NOMO-1 (cell line): ENCODE data around the gene XYLT1.
A peak's percentile ranks its signal among the peaks of the same experiment; 100 is the strongest.
"Not testable (repeated sequence)": the region's sequence is repeated elsewhere in the genome, so short reads cannot be mapped to it uniquely, and the experiment has no call there.

Experiments used
- DNase-seq, 2 experiments: peaks; one replicate each; lab custom pipeline; 2025; ENCODE audit not compliant: unreplicated experiment in 2 of 2; lab: John Stamatoyannopoulos, UW

The XYLT1 gene

GRCh38 chr16:17345043-17345442 is 125.7 kb downstream of the XYLT1 start:
- DNase-seq: peak in 1 of 2 experiments; percentile 16

- DNase-seq: peak; percentile 12 to 24
Observed at GRCh38 chr16:17343728-17344127, 127.0 kb downstream of the XYLT1 start.

- peak; percentile 90 to 97 for DNase-seq
Observed at GRCh38 chr16:17343028-17343427, 127.7 kb downstream of the XYLT1 start.

GRCh38 chr16:17342031-17342430 is 128.7 kb downstream of the XYLT1 start:
- peak; percentile 80 to 82 for DNase-seq

- peak; percentile 31 to 43 for DNase-seq
Observed at GRCh38 chr16:17340804-17341203, 130.0 kb downstream of the XYLT1 start.

- DNase-seq: no peak
Observed at GRCh38 chr16:17339764-17340541, 130.8 kb downstream of the XYLT1 start.

GRCh38 chr16:17338244-17338643 is 132.5 kb downstream of the XYLT1 start:
- DNase-seq: no peak

GRCh38 chr16:17336530-17336900 is 134.2 kb downstream of the XYLT1 start:
- DNase-seq: no peak

GRCh38 chr16:17335826-17336529 is 134.8 kb downstream of the XYLT1 start:
- no peak for DNase-seq

- DNase-seq: not testable (repeated sequence)
Observed at GRCh38 chr16:17335406-17335805, 135.4 kb downstream of the XYLT1 start.

- peak in 1 of 2 experiments; percentile 31 for DNase-seq
Observed at GRCh38 chr16:17334096-17334495, 136.7 kb downstream of the XYLT1 start.

GRCh38 chr16:17333229-17333628 is 137.5 kb downstream of the XYLT1 start:
- DNase-seq: no peak

GRCh38 chr16:17331991-17332390 is 138.8 kb downstream of the XYLT1 start:
- DNase-seq: no peak

GRCh38 chr16:17331071-17331607 is 139.6 kb downstream of the XYLT1 start:
- no peak for DNase-seq

GRCh38 chr16:17330044-17330443 is 140.7 kb downstream of the XYLT1 start:
- no peak for DNase-seq

- no peak for DNase-seq
Observed at GRCh38 chr16:17329391-17329790, 141.4 kb downstream of the XYLT1 start.

GRCh38 chr16:17328932-17329331 is 141.8 kb downstream of the XYLT1 start:
- no peak for DNase-seq

GRCh38 chr16:17327664-17328335 is 143.0 kb downstream of the XYLT1 start:
- DNase-seq: no peak

- DNase-seq: no peak
Observed at GRCh38 chr16:17325476-17326143, 145.2 kb downstream of the XYLT1 start.

GRCh38 chr16:17324451-17324850 is 146.3 kb downstream of the XYLT1 start:
- no peak for DNase-seq

- no peak for DNase-seq
Observed at GRCh38 chr16:17323171-17323570, 147.6 kb downstream of the XYLT1 start.
